Muscle layer of colon (tissue), 2 donors: Measurements from ENCODE around the gene SEPTIN3.

ENCODE experiments used
- H3K27ac ChIP-seq: one replicate; pipeline ENCODE4 v1.7.0; 2013; ENCODE audit warnings: low read depth, mild to moderate bottlenecking, low read length, moderate library complexity
- H3K27me3 ChIP-seq, 2 donors: one replicate each; pipeline ENCODE4 v1.7.0; 2013; ENCODE audit warnings: low read length in 2 of 2, mild to moderate bottlenecking in 2 of 2; ENCODE audit not compliant: insufficient read depth in 2 of 2, control insufficient read depth in 1 of 2
- H3K36me3 ChIP-seq: one replicate; pipeline ENCODE4 v1.7.0; 2013; ENCODE audit warnings: mild to moderate bottlenecking, low read length; ENCODE audit not compliant: insufficient read depth
- H3K4me1 ChIP-seq: one replicate; pipeline ENCODE4 v1.7.0; 2013; ENCODE audit warnings: mild to moderate bottlenecking, low read length; ENCODE audit not compliant: insufficient read depth
- H3K4me3 ChIP-seq, 2 donors: one replicate each; pipeline ENCODE4 v1.7.0; 2013; ENCODE audit warnings: low read length in 2 of 2, low read depth in 1 of 2, mild to moderate bottlenecking in 1 of 2, moderate library complexity in 1 of 2
- H3K9ac ChIP-seq: one replicate; pipeline ENCODE4 v1.7.0; 2013; ENCODE audit warnings: low read length
- H3K9me3 ChIP-seq: one replicate; pipeline ENCODE4 v1.7.0; 2013; ENCODE audit warnings: mild to moderate bottlenecking, low read length
- donor health status: abdominal sarcoma.
- donor health status: Adenocarcinoma of cecum.

Gene SEPTIN3

DNA sequence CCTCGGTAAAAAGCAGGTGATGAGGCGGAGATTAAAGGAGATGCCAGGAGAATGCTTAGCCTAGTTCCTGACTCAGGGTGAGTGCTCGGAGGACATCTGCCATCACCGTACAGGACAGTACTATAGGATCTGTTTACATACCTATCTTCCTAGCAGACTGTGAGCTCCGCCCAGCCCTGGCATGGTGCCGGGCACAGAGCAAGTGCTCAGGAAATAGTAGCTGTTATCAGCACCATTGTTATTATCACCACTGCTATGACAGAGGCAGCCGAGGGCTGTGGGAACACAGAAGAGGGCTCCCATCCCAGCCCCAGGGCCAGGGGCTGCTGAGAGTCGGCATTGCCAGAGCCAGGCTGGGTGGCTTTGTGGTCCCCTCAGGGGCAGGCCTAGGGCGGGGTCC, 642 bp upstream of the SEPTIN3 start:
- Histone ChIP-seq H3K27ac (no peak overlapping the region), H3K36me3 (no peaks in the 10 kb centered on the region), H3K9me3 (no peaks in the 10 kb centered on the region), H3K4me1 (no peaks in the 10 kb centered on the region), H3K27me3 (peaks cover 4 to 16% of the 10 kb centered on the region in 2 donors), H3K9ac (no peak overlapping the region), H3K4me3 (no peak overlapping the region)

DNA sequence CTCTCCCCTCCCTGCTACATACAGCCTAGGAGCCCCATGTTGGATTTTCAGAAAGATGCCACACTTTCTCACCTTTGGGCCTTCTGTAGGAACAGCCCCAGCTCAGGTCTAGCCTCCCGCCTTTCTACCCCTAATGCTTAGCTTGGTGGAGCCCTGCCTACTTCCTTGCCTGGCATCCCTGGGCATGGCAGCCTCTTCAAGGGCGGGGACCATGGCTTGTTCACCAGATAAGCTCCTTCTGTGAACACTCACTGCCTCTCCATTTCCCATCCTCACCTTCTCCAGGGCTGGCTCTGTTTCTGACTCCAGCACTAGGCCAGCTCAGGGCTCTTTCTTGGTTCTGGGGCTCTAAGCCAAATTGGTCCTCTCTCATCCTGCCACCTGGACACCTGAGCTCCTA, 1.4 kb downstream of the SEPTIN3 start:
- Histone ChIP-seq H3K36me3 (no peaks in the 10 kb centered on the region), H3K27ac (no peak overlapping the region), H3K4me1 (no peaks in the 10 kb centered on the region), H3K4me3 (no peak overlapping the region), H3K9me3 (no peaks in the 10 kb centered on the region), H3K9ac (no peak overlapping the region), H3K27me3 (peaks cover 4 to 20% of the 10 kb centered on the region in 2 donors)

DNA sequence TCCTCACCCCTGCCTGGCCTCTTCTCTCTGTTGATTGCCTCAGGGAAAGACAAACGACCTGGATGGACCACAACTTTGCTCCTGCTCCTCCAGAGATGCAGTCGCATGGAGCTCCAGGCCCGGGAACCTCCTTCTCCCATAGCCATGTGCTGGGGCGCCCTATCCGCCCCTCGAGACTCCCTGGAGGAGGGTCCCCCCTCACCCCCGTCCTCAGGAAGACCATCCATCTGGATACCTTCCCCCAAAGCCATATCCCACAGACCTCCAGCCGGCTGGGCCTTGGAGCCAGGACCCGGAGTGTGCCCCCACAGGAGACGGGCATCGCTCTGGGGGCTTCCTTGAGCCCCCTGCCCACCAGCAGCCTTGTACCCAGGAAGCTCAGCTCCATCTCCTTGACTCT, 2.2 kb downstream of the SEPTIN3 start:
- Histone ChIP-seq H3K4me3 (no peak overlapping the region), H3K9ac (no peak overlapping the region), H3K27me3 (peaks cover 4 to 29% of the 10 kb centered on the region in 2 donors), H3K4me1 (peaks cover 3% of the 10 kb centered on the region), H3K36me3 (no peaks in the 10 kb centered on the region), H3K27ac (no peak overlapping the region), H3K9me3 (no peaks in the 10 kb centered on the region)

DNA sequence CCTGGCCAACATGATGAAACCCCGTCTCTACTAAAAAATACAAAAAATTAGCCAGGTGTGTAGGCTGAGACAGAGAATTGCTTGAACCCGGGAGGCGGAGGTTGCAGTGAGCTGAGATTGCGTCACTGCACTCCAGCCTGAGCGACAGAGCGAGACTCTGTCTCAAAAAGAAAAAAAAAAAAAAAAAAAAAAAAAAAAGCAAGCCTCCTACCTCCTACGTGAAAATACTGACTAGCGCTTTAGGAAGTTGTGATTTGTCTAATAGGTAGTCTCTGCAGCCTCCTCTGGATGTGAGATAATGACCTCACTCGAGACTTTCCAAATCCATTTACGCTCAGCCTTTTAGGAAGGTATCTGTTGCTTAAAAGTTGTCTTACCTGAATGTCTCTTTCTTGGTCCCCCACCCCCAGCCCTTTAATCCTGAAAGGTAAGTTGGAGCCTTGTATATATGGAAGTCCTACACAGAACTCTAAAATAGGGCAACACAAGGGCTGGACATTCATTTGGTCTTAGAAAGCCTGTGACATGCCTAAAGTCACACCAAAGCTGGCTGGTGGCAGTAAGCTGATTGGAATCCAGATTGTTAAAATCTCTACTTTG, 5.5 kb downstream of the SEPTIN3 start:
- H3K36me3 ChIP-seq, result no peaks in the 10 kb centered on the region
- peaks cover 10 to 44% of the 10 kb centered on the region in 2 donors for H3K27me3 ChIP-seq
- no peaks in the 10 kb centered on the region for H3K9me3 ChIP-seq
- H3K27ac ChIP-seq, result no peak overlapping the region
- peaks cover 3% of the 10 kb centered on the region for H3K4me1 ChIP-seq
- H3K9ac ChIP-seq, result no peak overlapping the region
- H3K4me3 ChIP-seq, result no peak overlapping the region

DNA sequence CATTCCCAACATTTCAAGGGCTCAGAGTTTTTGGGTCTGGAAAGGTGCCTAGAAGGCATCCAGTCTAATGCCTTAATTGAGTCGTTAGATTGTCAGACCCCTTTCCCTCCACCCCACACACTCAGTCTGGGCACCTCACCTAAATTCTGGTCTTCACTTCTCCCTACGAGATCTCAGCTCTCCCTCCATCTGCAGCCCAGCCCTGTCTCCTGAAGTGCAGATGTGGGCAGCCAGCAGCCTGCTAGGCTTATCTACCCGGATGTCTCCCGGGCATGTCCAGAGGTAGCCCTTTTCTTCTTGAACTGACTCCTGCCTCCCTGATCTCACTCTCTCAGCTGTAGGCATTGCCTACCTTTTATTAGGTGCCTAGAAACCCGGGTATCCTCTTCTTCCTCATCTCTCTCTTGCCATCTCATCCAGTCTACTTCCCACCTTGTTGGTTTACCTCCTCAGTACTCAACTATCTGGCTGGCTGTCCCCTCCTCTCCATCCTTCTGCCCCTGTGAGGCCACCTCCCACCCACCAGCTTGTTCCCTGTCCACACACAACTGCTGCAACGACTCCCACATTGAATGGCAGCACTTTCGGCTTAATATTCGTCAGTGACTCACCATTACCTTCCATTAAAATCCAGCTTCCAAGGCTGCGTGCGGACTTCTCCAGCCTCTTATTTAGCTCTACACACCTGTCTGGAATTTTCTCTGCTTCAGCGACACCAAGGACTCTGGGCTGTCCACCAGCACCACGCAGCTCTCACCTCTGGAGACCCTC, 6.2 kb downstream of the SEPTIN3 start:
- no peak overlapping the region for H3K9ac ChIP-seq
- H3K4me1 ChIP-seq, result peaks cover 3% of the 10 kb centered on the region
- peaks cover 10 to 44% of the 10 kb centered on the region in 2 donors for H3K27me3 ChIP-seq
- no peak overlapping the region for H3K4me3 ChIP-seq
- H3K27ac ChIP-seq, result no peak overlapping the region
- no peaks in the 10 kb centered on the region for H3K36me3 ChIP-seq
- no peaks in the 10 kb centered on the region for H3K9me3 ChIP-seq

DNA sequence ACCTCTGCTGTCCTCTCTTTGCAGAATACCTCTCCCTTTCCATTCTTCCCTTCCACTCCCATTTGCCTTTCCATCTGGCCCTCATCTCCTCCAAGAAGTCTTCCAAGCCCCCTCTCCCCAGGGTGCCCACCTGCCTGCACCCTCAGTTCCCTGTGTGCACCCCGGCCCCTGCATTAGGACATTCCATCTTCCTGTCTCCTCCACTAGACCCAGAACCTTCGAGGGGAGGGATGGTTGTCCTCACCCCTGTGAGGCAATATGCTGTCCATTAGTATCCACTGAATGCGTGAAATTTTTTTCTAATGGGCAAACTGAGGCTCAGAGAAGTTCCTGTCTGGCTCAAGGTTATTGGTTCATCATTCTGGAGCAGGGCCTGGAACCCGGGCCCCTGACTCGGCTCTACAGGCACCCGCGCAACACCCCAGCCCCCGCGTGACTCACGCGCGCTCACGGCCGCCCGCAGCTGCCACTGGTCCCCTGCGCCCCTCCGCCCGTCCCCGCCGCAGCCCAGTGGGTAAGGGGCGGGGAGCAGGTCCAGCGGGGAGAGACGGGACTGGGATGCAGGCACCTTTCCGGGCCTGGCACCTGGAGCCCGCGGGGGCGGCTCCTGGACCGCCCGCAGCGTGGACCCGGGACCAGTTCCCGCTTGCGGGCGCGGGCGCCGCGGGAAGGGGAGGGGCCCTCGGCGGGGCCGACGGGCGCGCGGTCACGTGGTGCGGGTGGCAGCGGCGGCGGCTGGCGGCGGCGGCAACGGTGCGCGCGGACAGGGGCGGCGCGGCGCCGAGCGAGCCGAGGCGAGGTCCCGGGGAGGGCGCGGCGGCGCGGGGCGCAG, 7.0 kb downstream of the SEPTIN3 start:
- Histone ChIP-seq H3K27me3 (peaks cover 10 to 44% of the 10 kb centered on the region in 2 donors), H3K9ac (no peak overlapping the region), H3K36me3 (no peaks in the 10 kb centered on the region), H3K9me3 (no peaks in the 10 kb centered on the region), H3K4me3 (peak overlapping the region in 1 of 2 donors; percentile 20), H3K27ac (no peak overlapping the region), H3K4me1 (peaks cover 3% of the 10 kb centered on the region)

DNA sequence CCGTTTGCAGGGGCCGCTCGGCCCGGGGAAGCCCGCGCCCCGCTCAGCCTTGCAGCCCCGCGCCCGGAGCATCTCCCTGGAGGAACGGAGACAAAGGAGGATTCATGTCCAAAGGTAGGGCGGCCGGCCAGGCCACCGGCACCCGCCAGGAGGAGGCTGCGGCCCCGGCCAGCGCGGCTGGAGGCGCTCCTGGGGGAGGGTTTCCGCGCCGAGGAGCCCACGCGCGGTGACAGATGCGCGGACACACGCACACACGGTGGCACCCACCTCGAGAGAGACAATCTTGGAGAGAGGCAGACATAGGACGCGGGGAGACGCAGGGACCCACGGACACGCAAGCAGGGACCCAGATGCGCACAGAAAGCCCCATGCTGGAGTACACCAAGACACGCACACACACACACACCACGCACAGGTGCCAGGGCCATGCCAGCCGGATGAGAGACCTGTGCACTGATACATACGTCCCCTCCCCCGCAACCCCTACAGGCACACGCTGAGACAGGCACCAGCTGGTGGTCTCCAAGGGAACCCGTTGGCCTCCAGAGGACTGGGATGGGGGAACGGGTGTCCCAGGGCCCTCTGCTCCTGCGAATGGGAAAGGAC, 7.8 kb downstream of the SEPTIN3 start:
- H3K4me1 ChIP-seq, result peaks cover 3% of the 10 kb centered on the region
- H3K27ac ChIP-seq, result no peak overlapping the region
- no peaks in the 10 kb centered on the region for H3K9me3 ChIP-seq
- no peak overlapping the region for H3K9ac ChIP-seq
- no peaks in the 10 kb centered on the region for H3K36me3 ChIP-seq
- H3K4me3 ChIP-seq, result peak overlapping the region in 1 of 2 donors; percentile 43
- H3K27me3 ChIP-seq, result peaks cover 10 to 37% of the 10 kb centered on the region in 2 donors

DNA sequence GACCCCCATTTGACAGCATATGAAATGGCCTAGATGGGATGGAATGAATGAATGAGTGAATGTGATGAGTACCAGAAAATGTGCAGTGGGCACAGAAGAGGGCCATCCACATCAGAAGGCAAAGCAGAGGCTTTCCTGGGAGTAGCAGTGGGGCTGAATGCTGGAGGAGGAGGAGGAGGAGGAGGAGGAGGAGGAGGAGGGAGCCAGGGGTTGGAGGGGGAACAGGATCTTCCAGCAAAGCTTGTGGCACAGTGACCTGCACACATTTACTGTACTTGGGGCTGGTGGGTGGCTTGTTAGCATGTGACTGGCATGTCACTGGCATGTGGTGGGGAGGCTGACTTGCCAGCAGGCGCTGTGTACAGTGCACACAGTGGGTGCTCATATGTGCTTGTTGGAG, 9.5 kb downstream of the SEPTIN3 start:
- Histone ChIP-seq H3K36me3 (no peaks in the 10 kb centered on the region), H3K9ac (no peak overlapping the region), H3K9me3 (no peaks in the 10 kb centered on the region)

DNA sequence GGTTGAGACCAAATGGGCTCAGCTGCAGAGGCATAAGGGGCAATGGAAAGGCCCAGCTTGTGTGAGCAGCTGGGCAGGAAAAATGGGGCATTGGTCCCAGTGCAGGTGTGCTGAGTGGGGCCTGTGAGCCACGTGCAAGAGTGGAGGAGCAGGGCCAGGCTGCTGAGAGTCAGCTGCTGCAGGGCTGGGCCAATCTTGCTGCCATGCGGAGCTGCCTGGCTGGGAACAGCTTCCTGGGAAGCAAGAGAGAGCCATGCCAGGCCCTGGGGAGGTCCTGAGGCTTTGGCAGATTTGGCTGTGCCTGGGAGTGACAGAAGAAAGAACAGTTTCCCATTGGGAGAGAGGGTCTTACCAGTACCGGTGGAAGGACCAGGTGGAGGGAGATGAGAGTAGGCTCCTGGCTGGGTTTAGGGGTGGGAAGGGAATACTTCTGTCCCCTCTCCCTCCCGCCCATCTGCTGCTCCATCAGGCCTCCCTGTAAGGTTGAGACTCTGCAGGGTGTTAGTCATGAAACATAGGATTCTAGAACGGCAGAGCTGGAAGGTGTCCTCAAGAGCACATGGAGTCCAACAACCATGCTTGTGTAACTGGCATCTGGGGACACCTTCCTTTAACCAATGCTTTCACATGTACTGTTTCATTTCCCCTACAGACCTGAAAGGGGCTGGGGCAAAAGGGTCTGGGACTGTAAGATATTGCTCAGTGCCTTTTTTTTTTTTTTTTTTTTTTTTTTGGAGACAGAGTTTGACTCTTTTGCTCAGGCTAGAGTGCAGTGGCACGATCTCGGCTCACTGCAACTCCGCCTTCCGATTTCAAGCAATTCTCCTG, 10.4 kb downstream of the SEPTIN3 start:
- Histone ChIP-seq H3K36me3 (no peaks in the 10 kb centered on the region), H3K27ac (no peak overlapping the region), H3K27me3 (peaks cover 6 to 28% of the 10 kb centered on the region in 2 donors), H3K9ac (no peak overlapping the region), H3K4me1 (peaks cover 3% of the 10 kb centered on the region), H3K4me3 (no peak overlapping the region), H3K9me3 (no peaks in the 10 kb centered on the region)

More for the DNA sequence above, 9.5 kb downstream of the SEPTIN3 start:
- peaks cover 6 to 28% of the 10 kb centered on the region in 2 donors for H3K27me3 ChIP-seq
- peaks cover 3% of the 10 kb centered on the region for H3K4me1 ChIP-seq
- no peak overlapping the region for H3K4me3 ChIP-seq
- H3K27ac ChIP-seq, result no peak overlapping the region

DNA sequence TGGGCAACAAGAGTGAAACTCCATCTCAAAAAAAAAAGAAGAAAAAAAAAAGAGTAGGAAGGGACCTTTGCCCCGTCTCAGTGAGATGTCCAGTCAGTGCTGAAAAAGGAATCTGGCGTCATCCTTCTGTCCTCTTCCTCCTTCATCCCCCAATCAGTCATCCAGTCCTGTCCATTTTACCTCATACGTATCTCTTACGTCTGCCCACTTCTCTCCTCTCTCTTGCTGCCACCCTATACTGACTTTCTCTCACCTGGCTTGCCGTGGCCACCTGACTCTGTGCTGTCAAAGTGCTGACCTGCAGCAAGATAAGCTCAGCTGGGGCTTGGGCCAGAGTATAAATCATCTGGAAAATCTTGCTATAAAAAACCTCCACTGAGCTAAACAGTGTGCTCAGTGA, 13.6 kb downstream of the SEPTIN3 start:
- Histone ChIP-seq H3K4me3 (no peak overlapping the region), H3K9me3 (no peaks in the 10 kb centered on the region), H3K9ac (no peak overlapping the region), H3K36me3 (no peaks in the 10 kb centered on the region), H3K4me1 (no peaks in the 10 kb centered on the region), H3K27ac (no peak overlapping the region), H3K27me3 (peaks cover 0 to 4% of the 10 kb centered on the region in 2 donors)
